ENCODE measurements around the gene CNPY1.

CNPY1 gene

DNA sequence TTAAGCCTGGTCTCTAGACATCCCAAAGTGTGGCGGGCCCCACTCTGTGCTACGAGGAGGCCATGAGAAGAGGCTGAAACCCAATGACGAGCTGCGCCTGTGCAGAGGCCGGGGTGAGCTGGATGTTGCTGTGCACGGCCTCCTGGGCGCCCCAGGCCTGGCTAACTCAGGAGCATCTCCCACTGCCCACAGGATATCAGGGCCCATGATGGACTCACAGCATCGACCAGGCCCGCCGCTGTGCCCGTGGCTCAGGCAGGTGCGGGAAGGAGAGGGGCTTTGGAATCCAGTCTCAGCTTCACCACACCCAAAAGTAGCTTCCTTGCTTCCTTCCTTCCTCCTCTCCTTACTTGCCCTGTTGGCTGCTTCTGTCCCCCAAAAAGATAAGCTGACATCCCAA, 4.6 kb upstream of the CNPY1 start:
- Histone ChIP-seq H3K9ac (ENCODE audit: low read depth, low read length) (no peak overlapping the region), H3K4me2 (ENCODE audit: insufficient read depth, low read length) (no peak overlapping the region), H3K36me3 (ENCODE audit: insufficient read depth, low read length) (no peaks in the 10 kb centered on the region), H3K9me3 (ENCODE audit: insufficient read depth, low read length, severe bottlenecking) (no peaks in the 10 kb centered on the region), H3K79me2 (ENCODE audit: insufficient read depth, low read length) (no peaks in the 10 kb centered on the region), H3K27ac (ENCODE audit: low read length) (no peak overlapping the region), H2AFZ (ENCODE audit: low read depth, low read length) (no peak overlapping the region), H3K4me1 (ENCODE audit: insufficient read depth, low read length) (no peaks in the 10 kb centered on the region), H3K27me3 (ENCODE audit: insufficient read depth, low read length, poor library complexity) (peaks cover 15% of the 10 kb centered on the region), H4K20me1 (ENCODE audit: insufficient read depth, low read length) (peaks cover 3% of the 10 kb centered on the region; the same call in 1 of the 2 replicates), H3K4me3 (ENCODE audit: low read depth in 1 of 2, low read length in 2 of 2) (no peak overlapping the region)
- TF ChIP-seq, protein P1, sequence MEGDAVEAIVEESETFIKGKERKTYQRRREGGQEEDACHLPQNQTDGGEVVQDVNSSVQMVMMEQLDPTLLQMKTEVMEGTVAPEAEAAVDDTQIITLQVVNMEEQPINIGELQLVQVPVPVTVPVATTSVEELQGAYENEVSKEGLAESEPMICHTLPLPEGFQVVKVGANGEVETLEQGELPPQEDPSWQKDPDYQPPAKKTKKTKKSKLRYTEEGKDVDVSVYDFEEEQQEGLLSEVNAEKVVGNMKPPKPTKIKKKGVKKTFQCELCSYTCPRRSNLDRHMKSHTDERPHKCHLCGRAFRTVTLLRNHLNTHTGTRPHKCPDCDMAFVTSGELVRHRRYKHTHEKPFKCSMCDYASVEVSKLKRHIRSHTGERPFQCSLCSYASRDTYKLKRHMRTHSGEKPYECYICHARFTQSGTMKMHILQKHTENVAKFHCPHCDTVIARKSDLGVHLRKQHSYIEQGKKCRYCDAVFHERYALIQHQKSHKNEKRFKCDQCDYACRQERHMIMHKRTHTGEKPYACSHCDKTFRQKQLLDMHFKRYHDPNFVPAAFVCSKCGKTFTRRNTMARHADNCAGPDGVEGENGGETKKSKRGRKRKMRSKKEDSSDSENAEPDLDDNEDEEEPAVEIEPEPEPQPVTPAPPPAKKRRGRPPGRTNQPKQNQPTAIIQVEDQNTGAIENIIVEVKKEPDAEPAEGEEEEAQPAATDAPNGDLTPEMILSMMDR (IDR thresholded peaks at IDR 0.05; ENCODE audit: borderline replicate concordance, extremely low read depth, low read length, poor library complexity, severe bottlenecking), result no peak
- no peak for TF ChIP-seq EZH2 (IDR thresholded peaks at IDR 0.05; ENCODE audit: borderline replicate concordance, low read depth, low read length, severe bottlenecking)
- DNase-seq (no peak), ATAC-seq (ENCODE audit: insufficient read depth, low read depth) (no peak)

DNA sequence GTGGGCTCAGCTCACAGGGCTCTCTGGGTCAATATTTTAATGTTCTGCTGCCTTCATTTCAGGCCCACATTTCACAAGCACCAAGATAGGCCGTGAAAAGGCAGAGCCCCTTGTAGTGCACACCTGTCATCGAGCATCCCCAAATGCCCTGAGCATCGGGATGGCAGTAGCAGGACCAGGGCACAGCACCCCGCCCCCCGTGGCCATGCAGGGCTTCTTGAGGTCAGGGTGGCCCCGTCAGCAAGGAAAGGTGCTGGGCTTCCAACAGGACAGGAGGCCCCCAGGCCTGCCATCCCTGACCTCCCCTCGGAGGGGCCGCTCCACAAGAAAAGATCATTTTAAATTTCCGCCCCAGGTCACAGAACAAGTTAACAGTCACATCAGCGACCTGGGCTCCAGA, 2.9 kb upstream of the CNPY1 start:
- DNase-seq, result no peak
- Histone ChIP-seq H3K79me2 (ENCODE audit: insufficient read depth, low read length) (no peaks in the 10 kb centered on the region), H3K27me3 (ENCODE audit: insufficient read depth, low read length, poor library complexity) (peaks cover 13% of the 10 kb centered on the region)

GRCh38 chr7:155547161-155547791, 917 bp upstream of the CNPY1 start:
- Histone ChIP-seq H2AFZ (ENCODE audit: low read depth, low read length) (no peak overlapping the region), H4K20me1 (ENCODE audit: insufficient read depth, low read length) (peaks cover 3% of the 10 kb centered on the region; the same call in 1 of the 2 replicates)
- no peak for TF ChIP-seq EZH2 (IDR thresholded peaks at IDR 0.05; ENCODE audit: borderline replicate concordance, low read depth, low read length, severe bottlenecking)

More for the DNA sequence above, 2.9 kb upstream of the CNPY1 start:
- H3K9me3 ChIP-seq (ENCODE audit: insufficient read depth, low read length, severe bottlenecking), result no peaks in the 10 kb centered on the region
- H3K9ac ChIP-seq (ENCODE audit: low read depth, low read length), result no peak overlapping the region
- H3K4me3 ChIP-seq (ENCODE audit: low read depth in 1 of 2, low read length in 2 of 2), result no peak overlapping the region
- no peaks in the 10 kb centered on the region for H3K4me1 ChIP-seq (ENCODE audit: insufficient read depth, low read length)
- no peak overlapping the region for H3K27ac ChIP-seq (ENCODE audit: low read length)
- H3K4me2 ChIP-seq (ENCODE audit: insufficient read depth, low read length), result no peak overlapping the region
- no peak for TF ChIP-seq EZH2 (IDR thresholded peaks at IDR 0.05; ENCODE audit: borderline replicate concordance, low read depth, low read length, severe bottlenecking)
- TF ChIP-seq, protein P1 (IDR thresholded peaks at IDR 0.05; ENCODE audit: borderline replicate concordance, extremely low read depth, low read length, poor library complexity, severe bottlenecking), result no peak
- ATAC-seq (ENCODE audit: insufficient read depth, low read depth), result no peak
- no peak overlapping the region for H2AFZ ChIP-seq (ENCODE audit: low read depth, low read length)
- peaks cover 3% of the 10 kb centered on the region; the same call in 1 of the 2 replicates for H4K20me1 ChIP-seq (ENCODE audit: insufficient read depth, low read length)
- no peaks in the 10 kb centered on the region for H3K36me3 ChIP-seq (ENCODE audit: insufficient read depth, low read length)

DNA sequence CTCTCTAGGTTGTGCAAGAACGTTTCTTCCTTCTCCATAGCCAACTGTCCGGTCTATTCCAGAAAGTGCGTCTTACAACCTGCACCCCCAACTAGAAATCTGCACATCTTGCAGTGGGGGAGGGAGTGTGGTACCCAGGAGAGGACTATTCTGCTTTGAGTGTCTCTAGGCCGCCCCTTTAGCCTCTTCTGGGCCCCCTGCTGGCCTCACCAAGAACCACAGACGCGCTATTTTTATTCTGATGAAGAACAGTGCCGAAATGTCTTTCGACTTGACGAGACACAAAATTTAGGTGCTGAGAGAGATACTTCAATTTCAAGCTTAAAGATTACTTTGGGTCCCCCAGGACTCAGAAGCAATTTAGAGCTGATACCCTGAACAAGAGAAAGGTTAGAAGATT, 1.0 kb downstream of the CNPY1 start:
- Histone ChIP-seq H4K20me1 (ENCODE audit: insufficient read depth, low read length) (peaks cover 3% of the 10 kb centered on the region; the same call in 1 of the 2 replicates), H3K4me2 (ENCODE audit: insufficient read depth, low read length) (no peak overlapping the region), H3K9me3 (ENCODE audit: insufficient read depth, low read length, severe bottlenecking) (no peaks in the 10 kb centered on the region), H3K79me2 (ENCODE audit: insufficient read depth, low read length) (no peaks in the 10 kb centered on the region), H3K4me3 (ENCODE audit: low read depth in 1 of 2, low read length in 2 of 2) (no peak overlapping the region), H2AFZ (ENCODE audit: low read depth, low read length) (no peak overlapping the region), H3K9ac (ENCODE audit: low read depth, low read length) (no peak overlapping the region), H3K27me3 (ENCODE audit: insufficient read depth, low read length, poor library complexity) (peaks cover 10% of the 10 kb centered on the region), H3K27ac (ENCODE audit: low read length) (no peak overlapping the region), H3K4me1 (ENCODE audit: insufficient read depth, low read length) (no peaks in the 10 kb centered on the region), H3K36me3 (ENCODE audit: insufficient read depth, low read length) (no peaks in the 10 kb centered on the region)
- ATAC-seq (ENCODE audit: insufficient read depth, low read depth) (no peak), DNase-seq (no peak)
- TF ChIP-seq EZH2 (IDR thresholded peaks at IDR 0.05; ENCODE audit: borderline replicate concordance, low read depth, low read length, severe bottlenecking), result no peak
- TF ChIP-seq, protein P1 (IDR thresholded peaks at IDR 0.05; ENCODE audit: borderline replicate concordance, extremely low read depth, low read length, poor library complexity, severe bottlenecking), result peak; percentile 46

More at GRCh38 chr7:155547161-155547791, 917 bp upstream of the CNPY1 start:
- Histone ChIP-seq H3K9me3 (ENCODE audit: insufficient read depth, low read length, severe bottlenecking) (no peaks in the 10 kb centered on the region), H3K4me1 (ENCODE audit: insufficient read depth, low read length) (no peaks in the 10 kb centered on the region), H3K36me3 (ENCODE audit: insufficient read depth, low read length) (no peaks in the 10 kb centered on the region), H3K27me3 (ENCODE audit: insufficient read depth, low read length, poor library complexity) (peaks cover 13% of the 10 kb centered on the region), H3K79me2 (ENCODE audit: insufficient read depth, low read length) (no peaks in the 10 kb centered on the region), H3K27ac (ENCODE audit: low read length) (no peak overlapping the region), H3K4me3 (ENCODE audit: low read depth in 1 of 2, low read length in 2 of 2) (no peak overlapping the region), H3K9ac (ENCODE audit: low read depth, low read length) (no peak overlapping the region), H3K4me2 (ENCODE audit: insufficient read depth, low read length) (no peak overlapping the region)
- ATAC-seq (ENCODE audit: insufficient read depth, low read depth) (no peak), DNase-seq (no peak)

All from DND-41 (cell line).